NCI-H1436 (cell line): ENCODE measurements around the gene ADAP1.

Source experiments
- DNase-seq: peaks from one replicate; lab custom pipeline; 2025; lab: John Stamatoyannopoulos, UW

ADAP1 gene

GRCh38 chr7:922334-923107, 32.0 kb downstream of the ADAP1 start:
- no peak for DNase-seq

- DNase-seq = no peak
Observed at GRCh38 chr7:921581-922333, 32.7 kb downstream of the ADAP1 start.

- no peak for DNase-seq
Observed at GRCh38 chr7:921071-921461, 33.4 kb downstream of the ADAP1 start.

GRCh38 chr7:920351-921070, 34.0 kb downstream of the ADAP1 start:
- no peak for DNase-seq

- no peak for DNase-seq
Observed at GRCh38 chr7:919924-920341, 34.5 kb downstream of the ADAP1 start.

DNA sequence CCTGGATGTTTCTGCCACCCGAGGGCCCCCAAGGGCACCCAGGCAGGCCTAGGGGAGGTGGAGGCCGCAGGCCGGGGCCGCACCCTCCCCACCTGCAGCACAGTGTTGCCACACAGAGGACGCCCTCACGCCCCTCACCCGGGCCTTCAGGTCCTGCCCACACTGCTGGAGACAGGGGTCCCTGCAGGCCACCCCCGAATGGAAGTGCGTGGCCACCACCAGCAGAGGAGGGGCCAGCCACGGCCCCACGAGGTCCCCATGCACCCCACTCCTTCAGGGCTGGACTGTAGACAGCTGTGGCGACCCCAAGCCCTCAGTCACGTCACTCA, 35.4 kb downstream of the ADAP1 start:
- no peak for DNase-seq

DNA sequence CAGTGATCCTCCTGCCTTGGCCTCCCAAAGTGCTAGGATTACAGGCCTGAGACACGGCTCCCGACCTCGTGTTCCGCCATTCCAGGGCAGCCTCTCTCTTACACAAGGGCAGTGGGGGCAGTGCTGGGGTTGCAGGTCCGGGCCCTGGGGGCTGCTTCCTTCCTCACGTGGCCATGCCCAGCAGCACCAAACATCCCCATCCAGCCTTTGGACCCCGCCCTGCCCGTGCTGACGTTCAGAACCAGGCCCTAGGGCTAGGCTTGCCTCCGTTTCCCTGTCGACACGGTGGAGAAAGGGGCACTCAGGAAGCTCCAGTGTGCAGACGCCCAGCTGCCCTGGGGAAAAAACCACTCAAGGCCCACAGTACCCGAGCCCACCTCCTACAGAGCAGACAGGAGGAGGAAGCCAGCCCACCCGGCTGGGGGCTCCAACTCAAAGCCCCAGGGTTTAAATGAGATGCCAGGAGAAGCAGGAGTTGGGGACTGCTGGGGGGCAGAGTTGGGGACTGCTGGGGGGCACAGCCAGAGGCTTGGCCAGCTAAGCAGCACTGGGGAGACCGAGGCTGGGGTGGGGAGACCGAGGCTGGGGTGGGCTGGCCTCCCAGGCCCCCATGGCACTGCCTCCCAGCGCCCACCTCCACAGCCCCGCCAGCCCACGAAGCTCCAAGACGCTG, 35.9 kb downstream of the ADAP1 start:
- no peak for DNase-seq

GRCh38 chr7:918118-918425, 36.4 kb downstream of the ADAP1 start:
- no peak for DNase-seq

- DNase-seq = no peak
Observed at GRCh38 chr7:917255-918117, 37.0 kb downstream of the ADAP1 start.

- DNase-seq = peak; percentile 15
Observed at GRCh38 chr7:916291-916941, 38.1 kb downstream of the ADAP1 start.

- no peak for DNase-seq
Observed at GRCh38 chr7:915291-916218, 38.9 kb downstream of the ADAP1 start.

- DNase-seq = no peak
Observed at GRCh38 chr7:914521-915194, 39.8 kb downstream of the ADAP1 start.

- DNase-seq = no peak
Observed at GRCh38 chr7:913736-914520, 40.6 kb downstream of the ADAP1 start.

- DNase-seq = no peak
Observed at GRCh38 chr7:911791-912480, 42.5 kb downstream of the ADAP1 start.

GRCh38 chr7:910931-911431, 43.5 kb downstream of the ADAP1 start:
- no peak for DNase-seq

GRCh38 chr7:910441-910861, 44.0 kb downstream of the ADAP1 start:
- no peak for DNase-seq
